HG02571 (cell line): ENCODE results near the gene PRLHR.
"Not testable (repeated sequence)": the region's sequence is repeated elsewhere in the genome, so short reads cannot be mapped to it uniquely, and the experiment has no call there.

Experiments
- ATAC-seq: cut with Tn5 transposase; IDR thresholded peaks from one replicate; pipeline ENCODE4 v1.9.1; 2021; ENCODE audit warnings: mild to moderate bottlenecking, moderate library complexity; ENCODE audit not compliant: unreplicated experiment

The PRLHR gene

DNA sequence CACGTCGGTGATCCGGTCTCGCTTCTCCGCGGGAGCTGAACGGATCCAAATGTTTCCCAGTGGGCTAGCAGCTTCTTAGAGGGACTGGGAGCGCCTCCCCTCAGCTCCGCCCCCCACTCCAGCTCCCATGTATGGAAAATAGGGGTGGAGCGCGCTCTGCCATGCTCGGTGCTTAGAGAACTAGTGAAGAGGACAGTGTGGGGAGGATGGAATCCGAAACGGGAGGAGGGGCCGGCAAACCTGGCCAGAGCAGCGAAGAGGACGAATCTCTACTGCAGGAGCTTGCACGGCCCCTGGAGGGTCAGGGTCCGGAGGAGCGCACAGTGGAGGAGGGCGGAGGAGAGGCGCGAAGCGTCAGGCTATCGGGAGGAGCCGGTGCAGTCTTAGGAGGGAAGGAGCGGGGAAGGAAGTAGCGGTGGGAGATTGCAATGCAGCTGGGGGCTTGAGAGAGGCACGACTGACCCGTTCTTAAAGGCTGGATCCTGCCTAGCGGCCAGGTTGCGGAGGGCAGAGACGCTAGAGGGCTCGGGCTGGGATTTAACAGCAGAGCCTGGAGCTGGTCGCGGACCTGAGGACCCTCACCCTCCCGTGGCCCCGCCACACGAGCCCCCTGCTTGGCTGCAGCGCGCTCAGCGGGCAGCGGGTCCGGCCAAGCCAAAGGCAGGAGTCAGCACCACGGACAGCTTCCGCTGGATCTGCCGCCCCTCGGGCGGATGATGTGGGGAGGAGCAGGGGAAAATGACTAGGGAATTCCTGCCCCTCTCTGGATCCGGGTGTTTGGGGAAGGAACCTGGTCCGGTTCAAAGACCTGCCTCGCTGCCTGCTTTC lies at the start of gene PRLHR:
PRLHR (minus strand) TSS at position 51 of the 828 bp plus-strand sequence. CDS start 404 bp downstream, outside the sequence.
- ATAC-seq: no peak

DNA sequence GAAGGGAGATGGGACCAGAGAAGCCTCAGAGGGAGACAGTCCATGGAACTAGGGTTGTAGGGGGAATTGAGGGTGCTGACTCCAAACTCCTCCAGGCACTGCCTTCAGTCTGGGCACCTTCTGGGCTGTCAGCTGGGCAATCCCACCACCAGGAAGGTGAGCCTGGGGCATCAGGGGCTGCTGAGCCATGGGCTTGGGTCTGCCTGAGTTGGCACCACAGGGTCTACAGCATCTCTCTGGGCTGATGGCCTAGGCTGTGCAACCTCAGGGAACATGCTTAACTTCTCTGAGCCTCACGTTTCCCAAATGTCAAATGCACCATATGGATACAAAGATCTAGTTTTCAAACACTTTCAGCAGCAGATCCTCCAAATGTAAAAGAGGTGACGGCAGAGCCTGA lies 46.8 kb upstream of the PRLHR start:
- no peak for ATAC-seq

DNA sequence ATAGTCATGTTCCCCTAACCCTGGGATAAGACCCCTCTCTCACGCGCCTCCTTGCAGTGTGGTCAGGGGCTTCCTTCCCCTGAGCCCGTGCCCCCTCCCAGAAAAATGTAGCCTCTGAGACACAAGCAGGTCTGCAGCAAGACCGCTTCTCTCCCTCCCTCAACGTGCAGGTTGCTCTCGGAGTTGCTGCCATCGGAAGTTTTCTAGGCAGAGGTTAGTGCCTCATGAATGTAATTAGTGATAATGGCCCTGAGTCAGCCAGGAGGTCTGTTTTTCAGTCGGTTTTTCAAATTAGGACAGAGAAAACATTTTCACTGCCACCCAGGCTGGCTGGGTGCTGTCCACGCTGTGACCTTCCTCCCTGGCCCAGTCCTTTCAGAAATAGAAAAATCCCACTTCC lies 43.2 kb upstream of the PRLHR start:
- no peak for ATAC-seq

DNA sequence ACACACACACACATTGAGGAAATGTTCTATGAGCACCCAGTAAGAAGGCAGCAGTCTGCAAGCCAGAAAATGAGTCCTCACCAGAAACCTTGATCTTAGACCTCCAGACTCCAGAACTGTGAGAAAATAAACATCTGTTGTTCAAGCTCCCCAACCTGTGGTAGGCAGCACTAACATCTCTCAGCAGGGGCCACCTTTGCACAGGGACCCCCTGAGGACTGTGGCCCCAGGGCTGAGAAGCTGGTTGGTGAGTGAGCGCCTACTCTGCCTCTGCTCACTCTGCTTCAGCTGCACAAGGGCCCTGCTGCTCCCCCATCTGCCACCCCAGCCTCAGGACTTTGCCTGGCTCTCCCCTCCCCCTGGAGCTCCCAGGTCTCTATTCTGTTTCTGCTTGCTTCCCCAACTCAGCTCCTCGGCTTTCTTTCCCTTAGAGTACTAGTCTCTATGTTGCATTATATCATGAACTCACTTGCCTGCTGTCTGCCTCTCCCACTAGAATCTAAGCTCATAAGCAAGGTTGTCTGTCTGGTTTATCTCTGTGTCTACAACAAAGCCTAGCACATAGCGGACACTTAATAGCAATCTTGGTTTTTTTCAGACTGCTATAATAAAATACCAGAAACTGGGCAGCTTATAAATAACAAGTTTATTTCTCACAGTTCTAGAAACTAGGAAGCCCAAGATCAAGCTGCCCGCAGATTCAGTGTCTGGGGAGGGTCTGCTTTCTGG lies 40.4 kb upstream of the PRLHR start:
- ATAC-seq: no peak

DNA sequence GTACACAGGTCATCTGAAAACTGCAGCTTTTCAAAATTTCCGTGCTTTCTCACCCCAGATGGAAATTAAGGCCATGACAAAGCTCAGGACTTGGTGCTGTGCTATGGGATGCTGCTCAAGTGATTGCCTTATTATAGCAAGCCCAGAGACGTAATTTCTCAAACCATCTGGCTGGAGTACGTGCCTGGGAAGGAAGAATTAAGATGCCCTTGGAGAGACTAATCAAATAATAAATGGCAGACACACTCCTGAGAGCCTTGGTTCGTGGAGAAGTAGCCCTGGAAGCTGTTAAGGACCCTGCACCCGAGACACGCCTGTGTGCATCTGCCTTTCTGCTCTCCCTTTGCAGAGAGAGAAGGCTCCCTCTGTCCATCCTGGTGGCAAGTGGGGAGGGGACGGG lies 38.3 kb upstream of the PRLHR start:
- no peak for ATAC-seq

DNA sequence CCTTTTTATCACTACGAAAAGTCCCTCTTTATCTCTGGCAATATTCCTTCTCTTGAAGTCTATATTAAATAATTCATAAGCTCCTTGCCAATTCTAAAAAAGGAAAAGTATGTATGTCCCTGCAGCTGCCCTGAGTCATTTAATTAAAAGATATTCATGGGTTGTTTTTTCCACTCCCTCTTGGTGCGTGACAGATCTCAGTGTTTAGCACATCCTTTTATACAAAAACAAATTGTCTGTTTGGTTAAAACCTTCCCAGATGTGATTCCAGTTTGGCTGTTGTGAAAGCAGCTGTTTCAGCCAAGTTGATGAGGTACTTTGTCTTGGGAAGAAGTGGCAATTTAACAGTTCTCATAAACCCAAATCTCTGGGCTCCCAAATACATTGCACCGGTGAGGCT lies 33.8 kb upstream of the PRLHR start:
- ATAC-seq: no peak

DNA sequence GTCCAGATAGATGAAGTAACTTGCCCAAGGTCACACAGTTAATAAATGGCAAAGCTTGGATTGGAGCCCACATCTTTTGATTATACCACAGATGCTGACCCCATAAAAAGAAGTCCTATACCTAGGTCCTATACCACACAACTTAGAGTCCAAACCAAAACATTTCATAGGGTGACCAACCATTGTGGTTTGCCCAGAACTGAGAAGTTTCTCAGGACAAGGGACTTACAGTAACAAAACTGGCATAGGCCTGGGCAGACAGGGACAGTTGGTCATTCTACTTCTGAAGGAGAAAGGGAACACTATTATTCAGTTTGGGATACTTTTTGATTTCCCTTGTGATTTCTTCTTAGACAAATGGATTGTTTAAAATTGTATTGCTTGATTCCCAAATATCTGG lies 32.9 kb upstream of the PRLHR start:
- ATAC-seq: no peak

DNA sequence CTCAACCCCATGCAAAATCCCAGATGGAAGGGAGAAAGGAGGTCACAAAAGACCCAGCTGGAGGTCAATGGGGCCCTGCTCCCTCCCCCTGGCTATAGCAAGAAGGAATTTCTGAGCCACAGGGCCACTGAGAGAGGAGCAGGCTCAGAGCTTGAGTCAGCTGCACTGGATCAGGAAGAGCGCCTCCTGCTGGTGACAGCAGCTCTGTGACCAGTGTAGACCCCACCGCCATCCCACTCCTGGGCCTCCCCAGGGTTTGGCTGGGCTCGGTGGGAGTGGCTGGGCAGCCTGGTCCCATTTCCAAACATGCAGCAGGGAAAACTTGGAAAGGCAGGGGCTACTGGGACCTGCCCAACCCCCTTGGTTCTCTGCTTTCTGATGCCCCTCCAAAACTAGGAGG lies 31.5 kb upstream of the PRLHR start:
- ATAC-seq: no peak

DNA sequence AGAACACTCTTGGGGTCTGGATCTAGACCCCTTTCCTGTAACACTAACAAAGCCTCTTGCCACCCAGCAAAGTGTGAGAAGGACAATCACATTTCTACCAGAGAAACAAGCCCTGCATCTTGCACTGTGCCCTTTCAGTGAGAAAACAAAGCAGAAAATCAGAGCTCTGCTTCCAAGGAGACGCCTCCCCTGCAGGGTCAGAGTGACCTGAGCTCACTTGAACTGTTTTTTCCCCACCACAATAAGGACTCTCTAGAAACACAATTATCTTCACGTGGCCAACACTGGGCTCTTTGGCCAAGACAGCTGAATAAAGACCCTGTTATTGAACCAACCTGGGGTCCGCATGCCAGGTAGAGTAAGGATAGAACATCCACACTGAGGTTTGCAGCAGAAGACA lies 30.1 kb upstream of the PRLHR start:
- ATAC-seq: no peak

DNA sequence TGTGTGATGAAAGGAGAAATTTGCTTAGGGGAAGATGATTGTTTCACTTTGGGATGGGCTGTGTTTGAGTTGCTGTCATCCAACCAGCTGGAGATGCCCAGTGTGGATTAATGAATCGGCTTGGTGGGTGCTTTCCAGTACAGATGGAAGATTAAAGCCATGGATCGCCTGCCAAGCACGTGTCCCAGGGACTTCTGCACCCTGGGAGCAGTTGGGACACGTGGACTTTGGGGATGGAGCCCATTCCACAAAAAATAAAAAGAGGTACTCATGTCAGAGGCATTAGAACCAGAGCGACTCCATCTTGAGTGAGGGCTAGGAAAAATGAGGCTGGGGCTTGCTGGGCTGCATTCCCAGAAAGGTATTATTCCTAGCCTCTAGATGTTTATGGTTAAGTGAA lies 29.3 kb upstream of the PRLHR start:
- ATAC-seq: no peak

DNA sequence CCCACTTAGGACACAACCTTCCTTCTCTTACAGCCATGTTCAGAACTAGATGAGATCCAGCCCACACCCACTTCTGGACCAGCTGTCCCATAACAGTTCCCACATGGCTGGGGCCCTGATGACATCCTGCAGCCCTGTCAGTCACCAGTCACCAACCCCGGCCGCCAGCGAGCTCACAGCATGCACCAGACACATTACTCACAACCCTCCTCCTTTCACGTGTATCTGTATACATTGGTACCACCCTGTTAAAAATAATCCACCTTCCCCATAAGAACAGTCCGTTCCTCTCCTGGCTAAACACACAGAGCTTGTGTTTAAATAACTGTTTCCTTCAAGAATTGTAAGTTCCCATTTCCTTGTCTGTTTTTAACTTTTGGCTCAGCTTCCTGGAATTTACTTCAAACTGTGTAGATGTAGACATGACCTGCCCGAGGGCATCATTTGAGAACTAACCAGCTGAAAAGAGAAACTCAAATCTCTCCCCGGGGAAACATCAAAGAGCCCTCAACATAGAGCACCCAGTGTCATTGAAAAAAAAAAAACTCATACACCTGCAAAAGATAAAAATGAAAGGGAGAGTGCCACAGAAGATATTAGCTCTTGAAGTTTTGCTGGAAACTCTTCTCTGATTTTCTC lies 26.0 kb upstream of the PRLHR start:
- ATAC-seq: no peak

DNA sequence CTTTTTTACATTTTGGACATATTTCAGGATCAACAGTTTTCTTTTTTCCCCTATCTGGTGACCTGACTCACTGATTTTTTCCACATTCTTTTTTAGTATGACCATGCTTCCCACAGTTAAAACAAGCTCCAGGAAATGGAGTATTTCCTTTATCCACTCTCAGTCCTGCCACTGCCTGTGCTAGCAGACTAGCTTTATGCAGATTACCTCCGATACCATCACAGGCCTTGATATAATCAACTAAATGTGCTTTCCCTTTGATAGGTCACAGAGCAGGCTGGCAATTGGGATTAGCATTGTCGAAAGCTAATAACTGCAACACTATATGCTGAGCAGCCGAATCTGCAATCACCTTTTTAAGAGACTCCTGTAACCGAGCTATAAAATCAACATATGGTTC lies 18.4 kb upstream of the PRLHR start:
- ATAC-seq: not testable (repeated sequence)

DNA sequence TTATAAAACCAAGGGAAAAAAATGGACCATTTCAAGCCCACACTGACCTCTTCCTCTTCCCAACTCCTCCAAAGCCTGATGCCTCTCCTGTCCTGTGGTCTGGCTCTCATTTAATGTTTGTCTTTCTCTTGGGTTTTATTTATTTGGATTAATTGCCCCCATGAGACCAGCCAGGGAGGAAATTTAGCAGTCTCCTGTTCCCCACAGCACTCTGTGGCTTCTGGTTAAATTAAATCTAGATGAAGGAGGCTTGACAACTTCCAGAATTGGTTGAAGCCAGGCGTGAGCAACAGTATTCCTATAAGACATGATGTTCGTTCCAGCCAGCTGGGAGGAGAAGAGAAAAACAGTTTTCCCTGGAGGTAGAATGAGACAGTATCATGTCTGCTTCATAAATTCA lies 15.1 kb upstream of the PRLHR start:
- ATAC-seq: no peak

DNA sequence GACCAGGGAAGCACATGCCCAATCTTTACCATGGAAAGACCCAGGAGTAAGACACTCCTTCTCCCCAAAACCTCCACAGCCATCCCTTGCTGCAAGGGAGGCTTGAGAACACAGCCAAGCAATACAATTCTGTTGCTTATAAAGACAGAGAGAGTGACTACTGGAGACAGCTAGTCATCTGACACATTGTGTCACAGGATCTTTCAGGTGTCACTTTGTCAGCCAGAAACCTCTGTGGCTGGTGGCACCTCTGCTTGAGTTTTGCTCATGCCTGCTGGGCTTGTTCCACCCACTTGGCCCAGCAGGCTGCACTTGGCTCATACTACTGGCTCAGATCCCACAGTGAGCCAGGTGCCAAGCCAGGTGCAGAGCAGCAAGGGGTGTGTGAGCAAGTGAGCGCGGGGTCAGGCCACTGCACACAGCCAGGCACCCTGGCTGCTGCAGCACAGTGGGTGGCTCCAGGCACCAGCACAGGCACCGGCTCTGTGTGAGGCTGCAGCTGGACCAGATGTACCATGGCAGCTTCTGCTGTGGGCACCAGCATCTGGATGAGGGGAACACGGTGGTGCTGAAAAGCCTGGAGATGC lies 12.4 kb upstream of the PRLHR start:
- no peak for ATAC-seq

DNA sequence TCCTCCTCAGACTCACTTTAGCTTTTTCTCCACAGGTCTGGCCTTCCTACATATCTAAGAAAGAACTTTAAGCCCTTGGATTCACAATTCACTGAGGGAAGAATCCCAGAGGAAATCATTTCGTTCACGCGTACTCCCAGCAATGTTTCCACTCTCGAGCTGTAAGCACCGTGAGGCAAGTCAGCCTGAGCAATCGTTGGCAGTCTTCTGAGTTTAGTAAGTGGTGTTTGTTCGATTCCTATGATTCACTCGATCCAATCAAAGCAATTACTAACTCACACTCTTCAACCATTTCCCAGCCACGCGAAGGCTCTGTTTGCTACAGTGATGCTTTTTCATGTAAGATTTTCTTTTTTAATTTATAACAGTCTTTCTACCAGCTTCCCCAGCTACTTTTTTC lies 10.2 kb upstream of the PRLHR start:
- ATAC-seq: no peak

DNA sequence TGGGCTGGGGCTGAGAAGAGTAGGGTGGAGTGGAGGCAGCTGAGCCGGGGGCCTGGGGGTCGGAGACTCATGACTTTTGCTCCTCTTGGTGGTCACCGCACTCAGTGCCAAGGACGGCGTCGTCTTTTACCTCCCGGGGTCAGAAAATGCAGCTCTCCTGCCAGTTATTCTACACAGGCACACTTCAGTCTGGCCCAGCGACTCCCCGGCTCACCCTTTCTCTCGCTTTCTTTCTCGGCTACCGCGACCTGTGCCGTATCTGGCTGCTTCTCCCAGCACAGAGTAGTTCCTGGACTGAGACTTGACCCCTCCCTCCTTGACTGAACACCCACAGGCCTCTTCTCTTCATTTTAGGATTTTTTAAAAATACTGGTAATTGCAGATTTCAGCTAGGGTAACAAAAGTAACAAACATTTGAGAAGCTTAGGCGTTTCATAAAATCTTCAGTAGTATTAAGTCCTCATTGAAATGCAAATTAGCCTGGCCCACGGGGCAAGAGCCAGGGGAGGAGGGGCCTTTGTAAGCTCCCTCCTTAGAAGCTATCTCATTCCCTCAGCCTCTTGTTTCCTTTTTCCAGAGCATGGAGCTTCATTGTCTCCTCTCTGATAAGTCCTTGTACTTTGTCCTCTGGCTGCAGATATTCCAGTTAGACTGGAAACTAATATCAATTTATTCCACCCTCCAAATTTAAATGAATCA lies 1.1 kb upstream of the PRLHR start:
- ATAC-seq: no peak

DNA sequence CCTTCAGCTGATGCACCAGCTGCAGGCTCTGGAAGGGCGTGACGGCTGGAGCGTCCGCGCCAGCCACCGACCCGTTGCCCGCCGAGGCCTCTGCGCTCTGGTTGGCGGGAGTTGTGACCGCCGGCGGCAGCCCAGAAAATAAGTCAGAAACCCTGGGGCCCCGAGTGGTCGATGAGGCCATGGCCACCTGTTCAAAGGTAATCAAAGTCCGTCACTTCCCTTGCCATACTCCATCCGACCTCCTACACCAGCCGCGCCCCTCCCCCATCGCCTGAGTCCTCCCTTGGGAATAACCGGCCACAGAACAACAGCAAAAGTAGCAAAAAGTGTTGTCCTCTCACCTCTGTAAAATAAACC lies 406 bp downstream of the PRLHR start:
- no peak for ATAC-seq

DNA sequence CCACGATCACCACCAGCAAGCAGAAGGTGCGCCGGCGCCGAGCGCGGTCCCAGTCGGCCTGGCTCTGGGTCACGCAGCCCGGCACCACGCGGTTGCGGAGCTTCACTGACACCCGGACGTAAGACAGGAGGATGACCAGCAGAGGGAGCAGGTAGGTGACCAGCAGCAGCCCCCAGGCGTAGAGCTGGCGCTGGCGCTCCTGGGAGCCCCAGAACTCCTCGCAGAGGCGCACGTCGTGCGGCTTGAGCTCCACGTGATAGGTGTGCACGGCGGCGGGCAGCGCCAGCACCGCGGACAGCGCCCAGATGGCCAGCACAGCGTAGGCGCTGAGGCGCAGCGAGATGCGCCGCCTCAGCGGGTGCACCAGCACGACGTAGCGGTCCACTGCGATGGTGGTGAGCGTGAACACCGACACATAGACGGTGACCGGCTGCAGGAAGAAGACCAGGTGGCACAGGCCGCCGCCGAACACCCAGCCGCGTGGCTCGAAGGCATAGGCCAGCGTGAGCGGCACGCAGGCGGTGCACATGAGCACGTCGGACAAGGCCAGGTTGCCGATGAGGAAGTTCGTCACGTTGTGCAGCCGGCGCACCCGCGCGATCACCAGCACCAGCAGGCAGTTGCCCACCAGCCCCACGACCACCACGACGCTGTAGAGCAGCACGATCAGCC lies 920 bp downstream of the PRLHR start:
- ATAC-seq: no peak

DNA sequence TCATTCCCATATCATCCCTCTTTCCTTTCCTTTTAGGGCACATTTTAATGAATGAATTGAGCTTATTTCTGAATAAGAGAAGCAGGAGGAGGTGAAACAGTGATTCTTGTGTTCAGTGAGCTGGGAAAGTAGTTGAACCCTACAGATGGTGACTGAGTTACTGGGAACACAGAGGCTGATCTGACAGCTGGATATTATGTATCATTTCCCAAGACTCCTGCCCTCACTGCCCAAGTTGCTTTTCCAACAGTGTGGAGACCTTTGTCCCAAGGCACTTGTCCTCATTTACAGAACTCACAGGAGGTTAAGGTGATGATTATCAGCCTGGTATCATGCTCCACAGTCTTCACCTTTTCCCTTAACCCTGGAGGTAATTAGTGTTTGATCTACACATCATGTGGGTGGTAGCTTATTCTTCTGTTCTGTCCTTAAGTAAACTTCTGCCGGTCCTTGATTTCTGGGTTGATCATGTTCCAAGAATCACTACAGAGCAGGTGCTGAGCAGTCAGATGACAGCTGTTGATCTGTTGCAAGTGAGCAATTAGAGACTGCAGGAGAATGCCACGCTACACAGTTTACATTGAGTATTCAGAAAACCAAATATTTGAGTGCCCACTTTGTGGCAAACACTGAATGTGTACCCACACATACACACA lies 2.6 kb downstream of the PRLHR start:
- no peak for ATAC-seq

DNA sequence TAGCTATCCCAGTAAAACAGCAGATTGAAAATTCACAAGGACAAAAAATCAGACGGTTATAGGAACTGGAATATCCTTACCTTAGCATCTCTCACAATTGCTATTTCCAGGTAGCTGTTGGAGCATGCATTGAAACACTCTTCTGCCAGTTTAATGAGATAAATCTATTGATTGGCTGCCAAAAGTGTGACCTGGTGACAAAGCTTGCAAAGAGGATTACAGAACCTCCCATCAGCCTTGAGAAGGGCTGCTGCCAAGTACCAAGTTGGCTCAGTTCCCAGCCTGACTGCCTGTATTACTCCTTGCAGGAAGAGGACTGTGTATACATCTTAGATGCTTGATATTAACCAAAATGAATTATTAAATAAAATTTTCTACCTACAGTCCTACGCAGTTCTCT lies 5.1 kb downstream of the PRLHR start:
- no peak for ATAC-seq
